H1 (cell line): ENCODE results near the gene MICU2. TPM values are rescaled to one million over a fixed set of nuclear protein-coding genes. Genes with fewer than 3 reads are reported as not detected.

Experiments used
- CTCF ChIA-PET: fragments of 300-600 bp; sonication (Branson Sonifier 250); formaldehyde crosslinking; loops from one replicate; lab custom pipeline; 2021; ENCODE audit not compliant: partially characterized antibody; lab: Charles Lee
- POLR2A ChIA-PET: fragments of 300-600 bp; sonication (Branson Sonifier 250); formaldehyde crosslinking; loops from one replicate; lab custom pipeline; 2021; ENCODE audit warnings: inconsistent platforms; ENCODE audit not compliant: partially characterized antibody; lab: Charles Lee
- DNase-seq, 2 experiments: peaks; one replicate each; pipeline versions ENCODE4 v3.0.0 to v3.0.0-alpha.2; 2010 to 2022; ENCODE audit warnings: low spot score in 2 of 2, low read depth in 1 of 2, mixed read lengths in 1 of 2
- FAIRE-seq: peaks from 2 replicates; lab custom pipeline; 2011; peaks lifted over from hg19 to GRCh38; lab: Jason Lieb, UNC
- H2AFZ ChIP-seq: 2 replicates; pipeline ENCODE4 v1.8.1; 2012; ENCODE audit warnings: low read length, inconsistent platforms
- H2AK5ac ChIP-seq: 2 replicates; pipeline ENCODE4 v1.6.1; 2013; ENCODE audit warnings: low read depth, low read length
- H2BK120ac ChIP-seq: replicated peaks from 2 replicates; pipeline ENCODE3; 2013; ENCODE audit warnings: low read depth, low read length, inconsistent platforms
- H2BK12ac ChIP-seq: 2 replicates; pipeline ENCODE4 v1.6.1; 2013; ENCODE audit warnings: low read depth, low read length
- H2BK15ac ChIP-seq: 2 replicates; pipeline ENCODE4 v1.6.1; 2013; ENCODE audit warnings: low read length
- H2BK20ac ChIP-seq: 2 replicates; pipeline ENCODE4 v1.6.1; 2013; ENCODE audit warnings: low read length
- H2BK5ac ChIP-seq: 2 replicates; pipeline ENCODE4 v1.6.1; 2013; ENCODE audit warnings: low read depth, low read length
- H3K14ac ChIP-seq: 2 replicates; pipeline ENCODE4 v1.6.1; 2013; ENCODE audit warnings: inconsistent platforms; ENCODE audit not compliant: insufficient read length
- H3K18ac ChIP-seq: 2 replicates; pipeline ENCODE4 v1.6.1; 2013; ENCODE audit warnings: low read length; ENCODE audit errors: extremely low read depth
- H3K23ac ChIP-seq: 2 replicates; pipeline ENCODE4 v1.6.1; 2013; ENCODE audit warnings: inconsistent platforms; ENCODE audit not compliant: insufficient read length
- H3K23me2 ChIP-seq: 2 replicates; pipeline ENCODE4 v1.6.1; 2013; ENCODE audit warnings: low read depth, low read length
- H3K27ac ChIP-seq: 2 replicates; pipeline ENCODE4 v1.6.1; 2011; ENCODE audit warnings: low read depth, low read length, inconsistent platforms
- H3K27me3 ChIP-seq, 4 experiments: replicated peaks in 1 of 4; 1 replicate in 1 of 4; 2 replicates in 3 of 4; pipeline versions ENCODE4 v1.6.1 to v1.8.1; 2011 to 2013; ENCODE audit warnings: low read length in 3 of 4, mild to moderate bottlenecking in 3 of 4, inconsistent platforms in 2 of 4, mixed read lengths in 2 of 4, moderate library complexity in 1 of 4; ENCODE audit not compliant: control insufficient read depth in 3 of 4, insufficient read depth in 3 of 4; ENCODE audit errors: extremely low read depth in 1 of 4
- H3K36me3 ChIP-seq, 4 experiments: 2 replicates each; pipeline versions ENCODE4 v1.6.1 to v1.8.1; 2011 to 2013; ENCODE audit warnings: mild to moderate bottlenecking in 4 of 4, low read length in 3 of 4, moderate library complexity in 2 of 4, control low read depth in 1 of 4, inconsistent platforms in 1 of 4; ENCODE audit not compliant: insufficient read depth in 4 of 4, control insufficient read depth in 2 of 4
- H3K4ac ChIP-seq: replicated peaks from 2 replicates; pipeline ENCODE3; 2013; ENCODE audit warnings: low read length, low read depth, mixed read lengths, inconsistent platforms; ENCODE audit not compliant: insufficient read length
- H3K4me1 ChIP-seq, 4 experiments: replicated peaks in 1 of 4; 1 replicate in 1 of 4; 2 replicates in 3 of 4; pipeline versions ENCODE4 v1.6.1 to v1.8.1; 2011 to 2013; ENCODE audit warnings: low read length in 3 of 4, inconsistent platforms in 2 of 4, mixed read lengths in 1 of 4; ENCODE audit not compliant: insufficient read depth in 4 of 4, control insufficient read depth in 3 of 4
- H3K4me2 ChIP-seq, 2 experiments: 2 replicates each; pipeline versions ENCODE4 v1.6.1 to v1.8.1; 2011 to 2013; ENCODE audit warnings: low read depth in 2 of 2, low read length in 2 of 2, control low read depth in 1 of 2, inconsistent platforms in 1 of 2, mild to moderate bottlenecking in 1 of 2; ENCODE audit not compliant: insufficient read depth in 1 of 2
- H3K4me3 ChIP-seq, 4 experiments: fragments of 200-600, 300-600 bp in 1 of 4; sonication (generic), shearing (Covaris generic), sonication (Bioruptor Twin) in 1 of 4; 2 replicates each; pipeline versions ENCODE4 v1.5.1 to v1.8.1; 2011 to 2016; ENCODE audit warnings: low read length in 4 of 4, low read depth in 3 of 4, control low read depth in 2 of 4, inconsistent platforms in 2 of 4, mild to moderate bottlenecking in 2 of 4, mixed read lengths in 1 of 4, moderate library complexity in 1 of 4; ENCODE audit not compliant: insufficient read depth in 2 of 4; ENCODE audit errors: extremely low read depth in 1 of 4
- H3K56ac ChIP-seq: replicated peaks from 2 replicates; pipeline ENCODE3; 2013; ENCODE audit warnings: low read depth, mild to moderate bottlenecking, mixed read lengths, low read length, inconsistent platforms; ENCODE audit not compliant: insufficient read length
- H3K79me1 ChIP-seq: 2 replicates; pipeline ENCODE4 v1.6.1; 2013; ENCODE audit warnings: low read depth, low read length, control low read depth
- H3K79me2 ChIP-seq, 2 experiments: 2 replicates each; pipeline versions ENCODE4 v1.6.1 to v1.8.1; 2012 to 2013; ENCODE audit warnings: low read length in 2 of 2, mild to moderate bottlenecking in 2 of 2, inconsistent platforms in 1 of 2; ENCODE audit not compliant: insufficient read depth in 2 of 2, control insufficient read depth in 1 of 2
- H3K9ac ChIP-seq, 4 experiments: replicated peaks in 1 of 4; 1 replicate in 1 of 4; 2 replicates in 3 of 4; pipeline versions ENCODE4 v1.6.1 to v1.8.1; 2011 to 2013; ENCODE audit warnings: low read depth in 3 of 4, low read length in 3 of 4, control low read depth in 2 of 4, mild to moderate bottlenecking in 2 of 4, moderate library complexity in 2 of 4, inconsistent platforms in 1 of 4; ENCODE audit errors: extremely low read depth in 1 of 4
- H3K9me3 ChIP-seq, 2 experiments: 2 replicates each; pipeline versions ENCODE4 v1.6.1 to v1.8.1; 2012 to 2013; ENCODE audit warnings: mild to moderate bottlenecking in 2 of 2, moderate library complexity in 2 of 2, control low read depth in 1 of 2, inconsistent platforms in 1 of 2, low read depth in 1 of 2, low read length in 1 of 2, mixed read lengths in 1 of 2; ENCODE audit not compliant: insufficient read depth in 2 of 2
- H4K20me1 ChIP-seq, 2 experiments: replicated peaks in 1 of 2; 2 replicates each; pipeline versions ENCODE3 to v1.8.1; 2011 to 2013; ENCODE audit warnings: inconsistent platforms in 2 of 2, low read length in 2 of 2, mild to moderate bottlenecking in 1 of 2; ENCODE audit not compliant: insufficient read depth in 2 of 2, control insufficient read depth in 1 of 2
- H4K5ac ChIP-seq: 2 replicates; pipeline ENCODE4 v1.6.1; 2013; ENCODE audit warnings: low read length, low read depth, mixed read lengths, inconsistent platforms; ENCODE audit not compliant: insufficient read length
- H4K8ac ChIP-seq: 2 replicates; pipeline ENCODE4 v1.8.0; 2013; ENCODE audit warnings: mild to moderate bottlenecking, moderate library complexity, low read length, inconsistent platforms; ENCODE audit not compliant: insufficient read depth; ENCODE audit errors: extremely low read depth
- H4K91ac ChIP-seq: replicated peaks from 2 replicates; pipeline ENCODE3; 2013; ENCODE audit warnings: low read length, mixed read lengths, inconsistent platforms; ENCODE audit not compliant: insufficient read length
- BRCA1 ChIP-seq: IDR thresholded peaks from 2 replicates; pipeline ENCODE4 v1.6.1; 2012; ENCODE audit warnings: low read depth, low read length, improper control_type of control experiment
- CEBPB ChIP-seq: IDR thresholded peaks from 2 replicates; pipeline ENCODE4 v1.6.1; 2012; ENCODE audit warnings: low read depth, low read length
- HDAC2 ChIP-seq, 2 experiments: fragments of 300-600 bp in 1 of 2; sonication (generic) in 1 of 2; IDR thresholded peaks; 2 replicates each; pipeline ENCODE4 v1.6.1; 2011 to 2012; ENCODE audit warnings: low read depth in 2 of 2, low read length in 2 of 2, mild to moderate bottlenecking in 2 of 2, moderate library complexity in 2 of 2, borderline replicate concordance in 1 of 2, inconsistent platforms in 1 of 2
- JUN ChIP-seq: IDR thresholded peaks from 2 replicates; pipeline ENCODE4 v1.6.1; 2011; ENCODE audit warnings: low read depth, mild to moderate bottlenecking, improper control_type of control experiment, low read length
- KDM1A ChIP-seq: fragments of 200-600, 300-600 bp; sonication (generic); IDR thresholded peaks from 2 replicates; pipeline ENCODE4 v1.7.1; 2016; ENCODE audit warnings: mild to moderate bottlenecking, low read length, borderline replicate concordance
- KDM5A ChIP-seq: fragments of 200-600 bp; IDR thresholded peaks from 2 replicates; pipeline ENCODE4 v1.7.1; 2012; ENCODE audit warnings: mild to moderate bottlenecking, low read length, inconsistent platforms, mixed read lengths
- PHF8 ChIP-seq: fragments of 200-600 bp; sonication (generic); conservative IDR thresholded peaks from 2 replicates; pipeline ENCODE4 v1.7.1; 2012; ENCODE audit warnings: low read depth, mild to moderate bottlenecking, inconsistent platforms, low read length, moderate library complexity
- RFX5 ChIP-seq: IDR thresholded peaks from 2 replicates; pipeline ENCODE4 v1.6.1; 2011; ENCODE audit warnings: low read depth, low read length, improper control_type of control experiment, borderline replicate concordance
- RNF2 ChIP-seq: fragments of 200-900, 300-1000 bp; sonication (generic); IDR thresholded peaks from 2 replicates; pipeline ENCODE4 v1.7.1; 2016; ENCODE audit warnings: borderline replicate concordance, low read depth, mild to moderate bottlenecking, antibody characterized with exemption, low read length; ENCODE audit not compliant: poor library complexity, severe bottlenecking; ENCODE audit errors: missing control alignments
- RXRA ChIP-seq: IDR thresholded peaks from 2 replicates; pipeline ENCODE4 v1.6.1; 2011; ENCODE audit warnings: low read depth, mild to moderate bottlenecking, low read length, moderate library complexity; ENCODE audit not compliant: insufficient read depth
- SIN3A ChIP-seq, 2 experiments: IDR thresholded peaks in 1 of 2; conservative IDR thresholded peaks in 1 of 2; 2 replicates each; pipeline ENCODE4 v1.6.1; 2011 to 2012; ENCODE audit warnings: low read length in 2 of 2, improper control_type of control experiment in 1 of 2, low read depth in 1 of 2, mild to moderate bottlenecking in 1 of 2
- SP4 ChIP-seq: IDR thresholded peaks from 2 replicates; pipeline ENCODE4 v1.6.1; 2012; ENCODE audit warnings: low read length, inconsistent platforms
- SRF ChIP-seq: IDR thresholded peaks from 2 replicates; pipeline ENCODE4 v1.6.1; 2011; ENCODE audit warnings: mild to moderate bottlenecking, low read depth, low read length, moderate library complexity
- polyA plus RNA-seq, 7 experiments: library from polyadenylated mRNA; depleted of rRNA in 3 of 7; stranded (reverse) in 5 of 7; unstranded in 2 of 7; fragments of >200 nt in 5 of 7; fragments of 200-250 nt in 2 of 7; gene quantifications; 1 replicate in 5 of 7; 2 replicates in 1 of 7; 4 replicates in 1 of 7; pipeline versions ENCODE4 v1.2.1 to v1.2.3, GENCODE V29; 2011 to 2013; ENCODE audit warnings: missing spikeins in 2 of 7, mixed read lengths in 2 of 7
- total RNA-seq: library from RNA; stranded (reverse); fragmentation: NEBNext Ultra II Directional; extraction: Animal tissue kit (Norgen Biotek cat#: 25700); gene quantifications from 2 replicates; pipeline ENCODE4 v1.2.1, GENCODE V29; 2021

The MICU2 gene
- total and polyA plus RNA-seq, 2 of the 8 experiments (the other 6 are each of a cell fraction or from before 2014, with no cell fraction given), result 34.6 to 36.5 TPM

DNA sequence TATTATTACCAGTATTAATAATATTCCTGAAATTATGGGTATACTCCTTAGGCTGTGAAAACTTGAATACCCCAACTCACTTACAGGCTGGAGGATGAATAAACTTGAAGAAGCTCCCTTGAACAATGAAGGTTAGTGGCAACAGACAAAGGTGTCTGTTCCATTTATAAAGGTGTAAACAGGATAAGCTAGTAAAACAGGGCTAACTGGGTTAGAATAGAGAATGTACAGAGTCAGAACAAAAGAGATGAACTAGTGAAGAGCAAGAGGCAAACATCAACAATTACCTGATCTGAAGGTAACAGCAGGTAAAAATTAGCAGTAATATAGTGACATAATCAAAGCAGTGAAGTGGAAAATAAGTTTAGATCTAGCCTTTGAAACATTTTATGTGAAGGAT is 23.2 kb downstream of the MICU2 start:
- no peaks in the 10 kb centered on the region for H3K23me2 ChIP-seq
- no peaks in the 10 kb centered on the region for H3K79me1 ChIP-seq
- no peak overlapping the region for H3K4ac ChIP-seq
- no peak overlapping the region for H2BK120ac ChIP-seq
- H3K79me2 ChIP-seq, result peaks cover 0 to 39% of the 10 kb centered on the region in 2 experiments; a peak in 2 of 4 replicates
- H4K91ac ChIP-seq, result no peak overlapping the region
- H3K23ac ChIP-seq, result no peak overlapping the region
- CTCF ChIA-PET, result interaction anchor here (0.5 to 1.2 kb wide), 2 partner anchors 22 to 24 kb away, joined by 3 read pairs; no protein-coding TSS in a partner anchor
- H3K14ac ChIP-seq, result no peak overlapping the region
- H3K9ac ChIP-seq, result no peak overlapping the region
- no peak overlapping the region for H3K27ac ChIP-seq
- H2BK12ac ChIP-seq, result no peak overlapping the region
- H3K4me3 ChIP-seq, result no peak overlapping the region
- no peaks in the 10 kb centered on the region for H3K9me3 ChIP-seq
- H2BK15ac ChIP-seq, result no peak overlapping the region
- no peak overlapping the region for H3K56ac ChIP-seq
- FAIRE-seq (no peak), DNase-seq (no peak)
- H3K18ac ChIP-seq, result no peak overlapping the region
- no peak overlapping the region for H4K5ac ChIP-seq
- TF ChIP-seq RXRA (no peak), BRCA1 (no peak), KDM1A (no peak), CEBPB (no peak), HDAC2 (IDR thresholded peaks at IDR 0.05; ENCODE audit: borderline replicate concordance in 1 of 2, low read depth in 2 of 2, low read length in 2 of 2) (no peak), KDM5A (no peak), SP4 (no peak), PHF8 (no peak), RNF2 (no peak), SRF (no peak), SIN3A (conservative IDR thresholded peaks at IDR 0.05 in 1 of 2, IDR thresholded peaks at IDR 0.05 in 1 of 2; ENCODE audit: low read depth in 1 of 2, low read length in 2 of 2) (no peak), RFX5 (no peak), JUN (no peak)
- no peak overlapping the region for H4K8ac ChIP-seq
- H3K36me3 ChIP-seq, result no peaks in the 10 kb centered on the region; a peak in 1 of 8 replicates
- H2BK5ac ChIP-seq, result no peak overlapping the region
- peaks cover 0 to 7% (median 0%) of the 10 kb centered on the region in 4 experiments; a peak in 1 of 7 replicates for H3K4me1 ChIP-seq
- no peak overlapping the region for H2AK5ac ChIP-seq
- no peaks in the 10 kb centered on the region for H4K20me1 ChIP-seq
- H2AFZ ChIP-seq, result no peak overlapping the region
- no peak overlapping the region for H2BK20ac ChIP-seq
- H3K4me2 ChIP-seq, result no peak overlapping the region
- H3K27me3 ChIP-seq, result no peaks in the 10 kb centered on the region
- POLR2A ChIA-PET, result no interaction called here
